Panc1 (cell line): ENCODE results near the gene ANO2. TPM values are rescaled to one million over a fixed set of nuclear protein-coding genes. Genes with fewer than 3 reads are reported as not detected.

ENCODE experiments used
- ATAC-seq: fragments of 200-7000 bp; cut with Tn5 transposase; 2 replicates; pipeline ENCODE4 v1.9.1; 2020; ENCODE audit warnings: mild to moderate bottlenecking, moderate library complexity
- BruUV-seq: library from RNA; stranded (reverse); fragments of 400-500 nt; replicated peaks from 2 replicates; lab custom pipeline; 2021; lab: Mats Ljungman, UMichigan
- CTCF ChIA-PET: fragments of 300-600 bp; sonication (Branson Sonifier 250); formaldehyde crosslinking; loops from one replicate; lab custom pipeline; 2022; ENCODE audit warnings: antibody characterized with exemption; lab: Charles Lee
- POLR2A ChIA-PET: fragments of 300-600 bp; sonication (Branson Sonifier 250); formaldehyde crosslinking; loops from one replicate; lab custom pipeline; 2022; ENCODE audit warnings: antibody characterized with exemption; lab: Charles Lee
- DNase-seq: peaks from one replicate; pipeline ENCODE4 v3.0.0-alpha.2; 2010; ENCODE audit warnings: low read depth, low spot score
- H3K27ac ChIP-seq: 2 replicates; pipeline ENCODE4 v1.5.1; 2011; ENCODE audit warnings: mild to moderate bottlenecking, low read length, inconsistent platforms
- H3K27me3 ChIP-seq: fragments of 200-500 bp; sonication (Bioruptor generic); 2 replicates; pipeline ENCODE4 v1.6.0; 2014; ENCODE audit warnings: low read length, inconsistent platforms; ENCODE audit not compliant: control insufficient read depth, insufficient read depth
- H3K36me3 ChIP-seq: fragments of 200-500 bp; sonication (Bioruptor generic); 2 replicates; pipeline ENCODE4 v1.5.1; 2014; ENCODE audit warnings: inconsistent platforms, mild to moderate bottlenecking, low read length, moderate library complexity; ENCODE audit not compliant: control insufficient read depth, insufficient read depth
- H3K4me1 ChIP-seq: 2 replicates; pipeline ENCODE4 v1.5.1; 2011; ENCODE audit warnings: inconsistent platforms, mild to moderate bottlenecking, low read length, moderate library complexity; ENCODE audit not compliant: control insufficient read depth, insufficient read depth
- H3K4me3 ChIP-seq, 2 experiments: 2 replicates each; pipeline ENCODE4 v1.5.1; 2011 to 2012; ENCODE audit warnings: low read depth in 2 of 2, low read length in 2 of 2, mild to moderate bottlenecking in 2 of 2, inconsistent platforms in 1 of 2, moderate library complexity in 1 of 2
- H3K9me3 ChIP-seq: fragments of 200-500 bp; sonication (Bioruptor generic); 2 replicates; pipeline ENCODE4 v1.5.1; 2014; ENCODE audit warnings: low read depth, mild to moderate bottlenecking, inconsistent platforms, low read length, moderate library complexity; ENCODE audit not compliant: control insufficient read depth, insufficient read depth
- CTCF ChIP-seq: fragments of 450-650 bp; IDR thresholded peaks from 2 replicates; pipeline ENCODE4 v1.5.1; 2017; ENCODE audit warnings: mild to moderate bottlenecking
- POLR2AphosphoS5 ChIP-seq: IDR thresholded peaks from 2 replicates; pipeline ENCODE4 v1.6.1; 2012; ENCODE audit warnings: mild to moderate bottlenecking, low read depth, low read length, moderate library complexity
- REST ChIP-seq, 2 experiments: IDR thresholded peaks; 2 replicates each; pipeline ENCODE4 v1.6.1; 2011 to 2012; ENCODE audit warnings: low read depth in 2 of 2, control low read depth in 1 of 2, low read length in 1 of 2, mild to moderate bottlenecking in 1 of 2, moderate library complexity in 1 of 2; ENCODE audit not compliant: insufficient read depth in 1 of 2
- SIN3A ChIP-seq: IDR thresholded peaks from 2 replicates; pipeline ENCODE4 v1.6.1; 2012; ENCODE audit warnings: low read depth, mild to moderate bottlenecking, low read length, moderate library complexity, borderline replicate concordance; ENCODE audit not compliant: insufficient read depth
- TCF7L2 ChIP-seq: IDR thresholded peaks from 2 replicates; pipeline ENCODE4 v1.6.1; 2011; ENCODE audit warnings: mild to moderate bottlenecking, low read depth, low read length, inconsistent platforms
- in situ Hi-C: cut with HindIII; loops from 2 replicates; pipeline ENCODE4 v1.10.0; 2016; ENCODE audit warnings: low sequenced_read_pairs, low pct_unique_long_range_greater_than_20kb
- intact Hi-C: fragments of 100-400 bp; cut with micrococcal nuclease; formaldehyde crosslinking; loops from one replicate; pipeline ENCODE4 v1.10.0; 2022; ENCODE audit not compliant: unreplicated experiment
- total RNA-seq: library from RNA; stranded (reverse); gene quantifications from one replicate; pipeline ENCODE4 v1.2.1, GENCODE V29; 2021; ENCODE audit not compliant: unreplicated experiment

ANO2 gene
- total RNA-seq, 1 experiment from 2014 or later, result not detected

GRCh38 chr12:5716201-5716600 is 228.9 kb downstream of the ANO2 start:
- CTCF ChIA-PET, result no interaction called here

GRCh38 chr12:5715021-5715420 is 230.0 kb downstream of the ANO2 start:
- H3K27ac ChIP-seq, result no peak overlapping the region
- H3K4me3 ChIP-seq, result no peak overlapping the region
- no peak for TF ChIP-seq CTCF
- TF ChIP-seq SIN3A, result no peak
- TF ChIP-seq REST (IDR thresholded peaks at IDR 0.05; ENCODE audit: insufficient read depth in 1 of 2, low read depth in 2 of 2, low read length in 1 of 2), result no peak
- no peak for TF ChIP-seq POLR2AphosphoS5
- no peak for TF ChIP-seq TCF7L2
- no peaks in the 10 kb centered on the region for H3K9me3 ChIP-seq
- DNase-seq (no peak), ATAC-seq (no peak)
- H3K4me1 ChIP-seq, result no peaks in the 10 kb centered on the region
- intact Hi-C loops (no loop called here), in situ Hi-C loops (no loop called here)
- POLR2A ChIA-PET, result no interaction called here
- no peaks in the 10 kb centered on the region; the same call in 1 of the 2 replicates for H3K27me3 ChIP-seq
- no TSS peak for BruUV-seq
- CTCF ChIA-PET, result no interaction called here
- H3K36me3 ChIP-seq, result no peaks in the 10 kb centered on the region

More at GRCh38 chr12:5716201-5716600, 228.9 kb downstream of the ANO2 start:
- H3K4me1 ChIP-seq, result no peaks in the 10 kb centered on the region
- DNase-seq (no peak), ATAC-seq (no peak)
- in situ Hi-C loops (no loop called here), intact Hi-C loops (no loop called here)
- H3K36me3 ChIP-seq, result no peaks in the 10 kb centered on the region
- POLR2A ChIA-PET, result no interaction called here
- no TSS peak for BruUV-seq
- H3K27ac ChIP-seq, result no peak overlapping the region
- no peaks in the 10 kb centered on the region; the same call in none of the 2 replicates for H3K27me3 ChIP-seq
- no peak overlapping the region for H3K4me3 ChIP-seq
- H3K9me3 ChIP-seq, result no peaks in the 10 kb centered on the region
- TF ChIP-seq POLR2AphosphoS5 (no peak), CTCF (no peak), SIN3A (no peak), REST (IDR thresholded peaks at IDR 0.05; ENCODE audit: insufficient read depth in 1 of 2, low read depth in 2 of 2, low read length in 1 of 2) (no peak), TCF7L2 (no peak)
